Right lobe of liver (tissue), 4 donors: ENCODE results near the gene TNFSF12.

Source experiments
- POLR2A ChIP-seq: fragments of 450-650 bp; IDR thresholded peaks from one replicate; pipeline ENCODE4 v1.6.1; 2017; ENCODE audit warnings: antibody characterized with exemption, mild to moderate bottlenecking
- TF ChIP-seq, protein P1 (sequence below), 4 donors: fragments of 200-600 bp in 3 of 4; fragments of 450-650 bp in 1 of 4; IDR thresholded peaks; one replicate each; pipeline versions ENCODE4 v1.5.1 to v1.8.0; 2016 to 2022; ENCODE audit warnings: antibody characterized with exemption in 4 of 4, mild to moderate bottlenecking in 2 of 4
- donor health status: DM: no; HTN: no; CAD: no.
- donor health status: DM: no; HTN: no; CAD: no.
- donor health status: DM: no; HTN: yes; CAD: no.

DNA sequence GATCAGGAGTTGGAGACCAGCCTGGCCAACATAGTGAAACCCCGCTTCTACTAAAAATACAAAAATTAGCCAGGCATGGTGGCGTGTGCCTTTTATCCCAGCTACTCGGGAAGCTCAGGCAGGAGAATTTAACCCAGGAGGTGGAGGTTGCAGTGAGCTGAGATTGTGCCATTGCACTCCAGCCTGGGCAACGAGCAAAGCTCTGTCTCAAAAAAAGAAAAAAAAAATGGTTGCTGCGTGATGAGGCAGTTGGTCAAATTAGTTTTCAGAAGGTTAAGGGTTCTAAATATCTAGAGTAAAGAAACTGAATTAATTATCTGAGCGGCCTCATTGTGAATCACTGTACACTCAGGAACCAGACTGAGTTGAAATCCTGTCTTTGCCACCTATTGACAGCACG, 27.1 kb downstream of the TNFSF12 start:
- TF ChIP-seq, protein P1, sequence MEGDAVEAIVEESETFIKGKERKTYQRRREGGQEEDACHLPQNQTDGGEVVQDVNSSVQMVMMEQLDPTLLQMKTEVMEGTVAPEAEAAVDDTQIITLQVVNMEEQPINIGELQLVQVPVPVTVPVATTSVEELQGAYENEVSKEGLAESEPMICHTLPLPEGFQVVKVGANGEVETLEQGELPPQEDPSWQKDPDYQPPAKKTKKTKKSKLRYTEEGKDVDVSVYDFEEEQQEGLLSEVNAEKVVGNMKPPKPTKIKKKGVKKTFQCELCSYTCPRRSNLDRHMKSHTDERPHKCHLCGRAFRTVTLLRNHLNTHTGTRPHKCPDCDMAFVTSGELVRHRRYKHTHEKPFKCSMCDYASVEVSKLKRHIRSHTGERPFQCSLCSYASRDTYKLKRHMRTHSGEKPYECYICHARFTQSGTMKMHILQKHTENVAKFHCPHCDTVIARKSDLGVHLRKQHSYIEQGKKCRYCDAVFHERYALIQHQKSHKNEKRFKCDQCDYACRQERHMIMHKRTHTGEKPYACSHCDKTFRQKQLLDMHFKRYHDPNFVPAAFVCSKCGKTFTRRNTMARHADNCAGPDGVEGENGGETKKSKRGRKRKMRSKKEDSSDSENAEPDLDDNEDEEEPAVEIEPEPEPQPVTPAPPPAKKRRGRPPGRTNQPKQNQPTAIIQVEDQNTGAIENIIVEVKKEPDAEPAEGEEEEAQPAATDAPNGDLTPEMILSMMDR (IDR thresholded peaks at IDR 0.05) = no peak
- no peak for TF ChIP-seq POLR2A
